SK-N-SH treated with all-trans-retinoic acid at 6 μM for 48 hours (cell line): Measurements from ENCODE around the gene DSC3.

Experiments
- CSDC2 ChIP-seq: fragments of 250-450 bp; sonication (Bioruptor Pico); IDR thresholded peaks from 2 replicates; pipeline ENCODE4 v1.5.0; 2020; ENCODE audit warnings: mild to moderate bottlenecking, moderate library complexity
- CSRNP3 ChIP-seq: fragments of 250-450 bp; sonication (Bioruptor Pico); IDR thresholded peaks from 2 replicates; pipeline ENCODE4 v1.5.1; 2021; ENCODE audit warnings: mild to moderate bottlenecking, moderate library complexity
- ISL1 ChIP-seq: fragments of 250-450 bp; sonication (Bioruptor Pico); IDR thresholded peaks from 2 replicates; pipeline ENCODE4 v2.1.2; 2022; ENCODE audit warnings: mild to moderate bottlenecking, moderate library complexity
- PATZ1 ChIP-seq: fragments of 250-450 bp; sonication (Bioruptor Pico); IDR thresholded peaks from 2 replicates; pipeline ENCODE4 v1.8.0; 2020; ENCODE audit warnings: mild to moderate bottlenecking, moderate library complexity, borderline replicate concordance
- PPARA ChIP-seq: fragments of 250-450 bp; sonication (Bioruptor Pico); IDR thresholded peaks from 2 replicates; pipeline ENCODE4 v1.5.0; 2020; ENCODE audit warnings: mild to moderate bottlenecking, borderline replicate concordance
- SNAI2 ChIP-seq: fragments of 250-450 bp; sonication (Bioruptor Pico); IDR thresholded peaks from 2 replicates; pipeline ENCODE4 v1.5.0; 2020; ENCODE audit warnings: mild to moderate bottlenecking, moderate library complexity
- ZC3H10 ChIP-seq: fragments of 250-450 bp; sonication (Bioruptor Pico); IDR thresholded peaks from 2 replicates; pipeline ENCODE4 v1.5.1; 2021; ENCODE audit warnings: mild to moderate bottlenecking, moderate library complexity
- ZFP30 ChIP-seq: fragments of 450-650 bp; formaldehyde crosslinking; IDR thresholded peaks from 2 replicates; pipeline ENCODE4 v1.5.0; 2022; ENCODE audit warnings: mild to moderate bottlenecking, moderate library complexity

- TF ChIP-seq CSDC2 (no peak), ZC3H10 (CRISPR knock-in tag) (no peak), ISL1 (CRISPR knock-in tag) (no peak), PPARA (CRISPR knock-in tag) (no peak), ZFP30 (no peak), CSRNP3 (no peak), PATZ1 (CRISPR knock-in tag) (no peak), SNAI2 (CRISPR knock-in tag) (no peak)
Observed at GRCh38 chr18:31057917-31058316, 15.4 kb upstream of the DSC3 start.
